ENCODE data around the gene LORICRIN.

The LORICRIN gene

GRCh38 chr1:153248176-153248879, 11.2 kb upstream of the LORICRIN start:
- no peak for DNase-seq (ENCODE audit: low spot score)
- FAIRE-seq: no peak

- no peak for FAIRE-seq
- DNase-seq (ENCODE audit: low spot score): no peak
These were observed 9.3 kb upstream of the LORICRIN start for GRCh38 chr1:153250166-153250565.

- FAIRE-seq (no peak), DNase-seq (ENCODE audit: low spot score) (no peak)
These were observed 8.4 kb upstream of the LORICRIN start for GRCh38 chr1:153251087-153251486.

GRCh38 chr1:153251562-153251961, 7.9 kb upstream of the LORICRIN start:
- FAIRE-seq: no peak
- no peak for DNase-seq (ENCODE audit: low spot score)

- DNase-seq (ENCODE audit: low spot score) (no peak), FAIRE-seq (no peak)
These were observed 7.5 kb upstream of the LORICRIN start for GRCh38 chr1:153251988-153252387.

GRCh38 chr1:153253076-153253475, 6.4 kb upstream of the LORICRIN start:
- DNase-seq (ENCODE audit: low spot score) (no peak), FAIRE-seq (no peak)

GRCh38 chr1:153253693-153254092, 5.8 kb upstream of the LORICRIN start:
- DNase-seq (ENCODE audit: low spot score) (no peak), FAIRE-seq (no peak)

- DNase-seq (ENCODE audit: low spot score) (peak; percentile 18), FAIRE-seq (no peak)
These were observed 1.2 kb downstream of the LORICRIN start for GRCh38 chr1:153260585-153261280.

- FAIRE-seq (no peak), DNase-seq (ENCODE audit: low spot score) (peak; percentile 60)
These were observed 2.0 kb downstream of the LORICRIN start for GRCh38 chr1:153261281-153262069.

- DNase-seq (ENCODE audit: low spot score) (no peak), FAIRE-seq (no peak)
These were observed 2.5 kb downstream of the LORICRIN start for GRCh38 chr1:153262070-153262366.

- FAIRE-seq (no peak), DNase-seq (ENCODE audit: low spot score) (no peak)
These were observed 3.1 kb downstream of the LORICRIN start for GRCh38 chr1:153262462-153263157.

- FAIRE-seq: no peak
- no peak for DNase-seq (ENCODE audit: low spot score)
These were observed 6.0 kb downstream of the LORICRIN start for GRCh38 chr1:153265457-153265856.

- DNase-seq (ENCODE audit: low spot score): no peak
- FAIRE-seq: no peak
These were observed 12.2 kb downstream of the LORICRIN start for GRCh38 chr1:153271711-153272110.

- DNase-seq (ENCODE audit: low spot score): no peak
- no peak for FAIRE-seq
These were observed 12.7 kb downstream of the LORICRIN start for GRCh38 chr1:153272186-153272585.

GRCh38 chr1:153277852-153278251, 18.4 kb downstream of the LORICRIN start:
- FAIRE-seq: peak; percentile 68

GRCh38 chr1:153288634-153289275, 29.3 kb downstream of the LORICRIN start:
- DNase-seq (ENCODE audit: low spot score) (peak; percentile 58), FAIRE-seq (no peak)

More at GRCh38 chr1:153277852-153278251, 18.4 kb downstream of the LORICRIN start:
- peak; percentile 68 for DNase-seq (ENCODE audit: low spot score)

GRCh38 chr1:153291514-153291913, 32.0 kb downstream of the LORICRIN start:
- FAIRE-seq (no peak), DNase-seq (ENCODE audit: low spot score) (no peak)

GRCh38 chr1:153292185-153292584, 32.7 kb downstream of the LORICRIN start:
- DNase-seq (ENCODE audit: low spot score) (no peak), FAIRE-seq (no peak)

GRCh38 chr1:153292740-153293479, 33.4 kb downstream of the LORICRIN start:
- no peak for FAIRE-seq

GRCh38 chr1:153293480-153293775, 33.9 kb downstream of the LORICRIN start:
- FAIRE-seq: no peak

More at GRCh38 chr1:153292740-153293479, 33.4 kb downstream of the LORICRIN start:
- no peak for DNase-seq (ENCODE audit: low spot score)

GRCh38 chr1:153293851-153294250, 34.4 kb downstream of the LORICRIN start:
- FAIRE-seq (no peak), DNase-seq (ENCODE audit: low spot score) (no peak)

More at GRCh38 chr1:153293480-153293775, 33.9 kb downstream of the LORICRIN start:
- no peak for DNase-seq (ENCODE audit: low spot score)

Data from urothelium cell line (cell line).